ENCODE measurements around the gene KCNJ12. TPM values are rescaled to one million over a fixed set of nuclear protein-coding genes. Genes with fewer than 3 reads are reported as not detected.
A peak's percentile ranks its signal among the peaks of the same experiment; 100 is the strongest.
"Not testable (repeated sequence)": the region's sequence is repeated elsewhere in the genome, so short reads cannot be mapped to it uniquely, and the experiment has no call there.

KCNJ12 gene
- total RNA-seq, 2 donors from 2014 or later = 0.05 TPM; not detected in 1

DNA sequence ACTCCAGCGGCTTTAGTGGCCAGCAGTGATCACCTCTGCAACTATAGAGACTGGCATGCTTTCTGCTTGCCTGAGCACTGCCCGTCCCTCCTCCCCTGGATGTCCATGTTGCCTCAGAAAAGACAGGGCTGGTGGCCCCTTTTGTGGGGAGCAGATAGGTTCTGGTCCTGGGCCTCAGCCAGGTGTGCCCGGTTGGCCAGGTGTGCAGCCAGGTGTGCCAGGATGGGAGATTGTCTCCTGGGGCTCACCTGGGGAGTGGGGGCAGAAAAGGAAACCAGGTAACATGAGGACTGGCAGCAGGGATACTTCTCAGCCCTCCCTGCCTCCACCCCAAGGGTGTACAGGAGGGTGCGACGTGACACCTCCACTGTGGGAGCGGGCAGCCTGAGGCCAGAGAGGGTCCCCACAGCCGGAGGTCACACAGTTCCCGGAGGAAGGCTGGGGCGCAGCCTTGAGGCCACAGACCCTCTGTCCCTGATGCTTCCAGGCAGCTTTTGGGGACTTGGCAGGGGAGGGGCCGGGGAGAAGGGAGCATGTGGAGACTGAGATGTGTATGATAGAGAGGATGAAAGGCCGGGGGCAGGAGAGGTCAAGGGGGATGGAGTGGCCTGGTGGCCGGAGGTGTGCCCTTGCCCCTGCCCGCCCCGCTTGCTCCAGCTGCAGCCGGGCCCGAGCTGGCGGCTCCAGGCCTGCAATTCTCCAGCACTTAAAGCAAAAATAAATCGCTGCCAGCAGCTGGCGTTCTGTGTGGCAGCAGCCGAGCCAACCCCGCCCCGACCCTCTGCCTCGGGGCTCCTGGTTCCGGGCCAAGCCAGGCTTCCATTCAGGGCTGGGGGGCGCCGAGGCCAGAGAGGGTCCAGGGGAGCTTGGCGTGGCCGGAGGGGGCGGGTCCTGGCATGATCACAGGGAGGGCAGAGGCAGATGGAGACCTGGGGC lies 6.7 kb downstream of the KCNJ12 start:
- ATAC-seq (replicated peaks) = no peak
- no peaks in the 10 kb centered on the region for H3K9me3 Mint-ChIP-seq
- no peak overlapping the region for H3K4me3 Mint-ChIP-seq
- no peaks in the 10 kb centered on the region for H3K36me3 Mint-ChIP-seq (ENCODE audit: low read depth)
- H3K27me3 Mint-ChIP-seq = no peaks in the 10 kb centered on the region
- no peak overlapping the region for H3K27ac Mint-ChIP-seq
- H3K4me1 Mint-ChIP-seq = no peaks in the 10 kb centered on the region

DNA sequence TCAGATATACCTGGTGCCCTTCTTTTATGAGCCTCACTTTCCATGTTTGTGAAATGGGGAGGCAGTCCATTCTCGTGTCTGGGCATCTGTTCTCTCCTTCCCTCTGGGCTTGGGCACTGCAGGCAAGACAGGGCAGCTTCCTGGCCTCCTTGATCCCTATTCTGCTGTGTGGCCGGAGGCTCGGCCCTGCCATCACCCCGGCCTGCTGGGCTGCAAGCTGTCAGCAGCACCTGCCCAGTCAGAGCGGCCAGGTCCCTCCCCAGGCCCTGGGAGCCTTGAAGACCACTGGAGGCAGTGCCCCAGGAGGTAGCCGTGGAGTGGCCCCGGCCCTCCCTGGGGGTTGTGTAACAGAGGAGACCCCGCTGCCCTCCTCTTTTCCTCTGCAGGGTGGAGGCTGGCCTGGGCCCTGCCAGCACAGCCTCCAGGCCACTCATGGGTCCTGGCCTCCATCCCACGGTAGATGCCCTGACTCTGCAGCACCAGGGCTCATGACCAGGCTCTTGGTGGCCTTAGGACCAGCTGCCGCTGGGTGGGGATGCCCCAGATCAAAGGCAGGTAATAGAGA lies 9.2 kb downstream of the KCNJ12 start:
- Mint-ChIP-seq H3K4me1 (no peaks in the 10 kb centered on the region), H3K27me3 (no peaks in the 10 kb centered on the region), H3K27ac (no peak overlapping the region), H3K4me3 (no peak overlapping the region), H3K9me3 (no peaks in the 10 kb centered on the region), H3K36me3 (ENCODE audit: low read depth) (no peaks in the 10 kb centered on the region)
- ATAC-seq (replicated peaks) = no peak

DNA sequence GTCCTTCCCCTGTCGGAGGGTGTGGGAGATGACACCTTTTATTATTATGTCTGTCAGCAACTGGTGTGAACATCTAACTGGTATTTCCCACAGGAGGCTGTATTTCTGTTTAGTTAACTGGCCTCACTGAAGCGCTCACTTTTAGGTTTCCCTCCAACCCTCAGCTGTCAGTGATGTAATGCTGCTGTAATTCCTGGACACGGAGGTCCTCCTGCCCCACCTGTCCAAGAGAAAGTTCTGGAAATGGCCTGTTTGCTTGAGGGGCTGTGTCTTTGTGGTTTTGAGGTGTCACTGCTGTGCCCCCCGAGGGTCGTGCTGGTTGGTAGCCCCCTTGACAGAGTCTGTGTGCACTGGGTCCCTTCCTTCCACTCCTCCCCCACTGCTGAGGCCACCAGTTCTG lies 11.5 kb downstream of the KCNJ12 start:
- Mint-ChIP-seq H3K27ac (no peak overlapping the region), H3K27me3 (peaks cover 8% of the 10 kb centered on the region), H3K36me3 (ENCODE audit: low read depth) (no peaks in the 10 kb centered on the region), H3K4me3 (no peak overlapping the region), H3K4me1 (no peaks in the 10 kb centered on the region), H3K9me3 (no peaks in the 10 kb centered on the region)
- ATAC-seq (replicated peaks) = no peak

DNA sequence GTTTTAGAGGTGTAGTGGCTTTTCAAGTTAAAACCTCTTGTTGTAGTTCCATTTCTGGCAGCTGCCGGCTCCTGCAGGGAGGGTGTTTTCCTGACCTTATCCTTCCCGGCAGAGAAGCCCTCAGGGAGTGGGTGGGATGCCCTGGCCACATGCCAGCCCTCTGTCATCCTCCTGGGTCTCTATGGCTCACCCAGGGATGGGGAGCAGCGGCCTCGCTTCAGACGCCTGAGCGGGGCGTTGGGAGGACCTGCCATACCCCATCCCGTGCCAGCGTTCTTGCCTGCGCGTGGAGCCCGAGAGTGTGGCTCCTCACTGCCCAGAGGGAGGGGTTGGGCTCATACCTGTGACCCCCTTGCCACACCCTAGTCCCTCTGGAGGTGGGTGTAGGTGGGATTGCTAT lies 11.9 kb downstream of the KCNJ12 start:
- H3K9me3 Mint-ChIP-seq = no peaks in the 10 kb centered on the region
- no peaks in the 10 kb centered on the region for H3K36me3 Mint-ChIP-seq (ENCODE audit: low read depth)
- ATAC-seq (replicated peaks) = no peak
- H3K27ac Mint-ChIP-seq = no peak overlapping the region
- H3K4me1 Mint-ChIP-seq = no peaks in the 10 kb centered on the region
- no peak overlapping the region for H3K4me3 Mint-ChIP-seq
- peaks cover 8% of the 10 kb centered on the region for H3K27me3 Mint-ChIP-seq

DNA sequence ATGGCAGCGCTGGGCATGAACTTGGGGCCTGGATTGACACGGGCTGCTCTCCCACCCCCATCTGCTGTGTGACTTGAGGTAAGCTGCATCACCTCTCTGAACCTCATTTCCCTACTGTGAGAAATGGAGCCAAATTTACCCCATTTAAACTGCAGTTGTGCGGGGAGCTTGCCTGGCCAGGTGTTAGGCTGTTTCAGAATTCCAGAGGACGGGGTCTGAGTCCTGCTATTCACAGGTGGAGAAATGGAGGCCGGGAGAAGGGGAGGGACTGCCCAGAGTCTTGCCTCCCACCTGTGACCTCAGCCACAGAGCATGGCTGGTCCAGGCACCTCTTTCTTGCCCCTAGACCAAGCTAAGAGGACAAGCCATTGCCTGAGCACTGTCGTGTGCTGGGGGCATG lies 12.8 kb downstream of the KCNJ12 start:
- peaks cover 8% of the 10 kb centered on the region for H3K27me3 Mint-ChIP-seq
- no peaks in the 10 kb centered on the region for H3K9me3 Mint-ChIP-seq
- no peak for ATAC-seq (replicated peaks)
- no peak overlapping the region for H3K4me3 Mint-ChIP-seq
- H3K4me1 Mint-ChIP-seq = no peaks in the 10 kb centered on the region
- H3K27ac Mint-ChIP-seq = no peak overlapping the region
- no peaks in the 10 kb centered on the region for H3K36me3 Mint-ChIP-seq (ENCODE audit: low read depth)

DNA sequence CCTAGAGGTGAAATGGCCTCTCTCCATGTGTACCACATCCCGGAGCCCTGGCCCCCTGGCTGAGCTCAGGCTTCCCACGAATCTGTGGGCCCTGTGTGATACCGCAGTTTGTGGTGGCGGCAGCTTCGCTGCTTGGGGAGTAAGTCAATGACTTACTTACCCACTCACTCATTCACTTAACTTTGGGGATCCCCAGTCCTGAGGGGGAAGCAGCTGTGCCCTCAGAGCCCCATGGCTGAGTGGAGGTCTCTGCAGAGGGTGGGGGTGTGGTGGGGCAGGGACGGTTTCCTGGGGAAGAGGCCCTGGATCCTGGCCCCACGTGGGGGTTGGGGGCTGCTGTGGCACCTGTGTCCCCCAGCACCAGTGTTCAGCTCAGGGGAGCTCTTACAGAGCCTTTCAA lies 13.2 kb downstream of the KCNJ12 start:
- H3K36me3 Mint-ChIP-seq (ENCODE audit: low read depth) = no peaks in the 10 kb centered on the region
- H3K27ac Mint-ChIP-seq = no peak overlapping the region
- H3K4me3 Mint-ChIP-seq = no peak overlapping the region
- no peaks in the 10 kb centered on the region for H3K4me1 Mint-ChIP-seq
- peaks cover 8% of the 10 kb centered on the region for H3K27me3 Mint-ChIP-seq
- no peaks in the 10 kb centered on the region for H3K9me3 Mint-ChIP-seq
- no peak for ATAC-seq (replicated peaks)

DNA sequence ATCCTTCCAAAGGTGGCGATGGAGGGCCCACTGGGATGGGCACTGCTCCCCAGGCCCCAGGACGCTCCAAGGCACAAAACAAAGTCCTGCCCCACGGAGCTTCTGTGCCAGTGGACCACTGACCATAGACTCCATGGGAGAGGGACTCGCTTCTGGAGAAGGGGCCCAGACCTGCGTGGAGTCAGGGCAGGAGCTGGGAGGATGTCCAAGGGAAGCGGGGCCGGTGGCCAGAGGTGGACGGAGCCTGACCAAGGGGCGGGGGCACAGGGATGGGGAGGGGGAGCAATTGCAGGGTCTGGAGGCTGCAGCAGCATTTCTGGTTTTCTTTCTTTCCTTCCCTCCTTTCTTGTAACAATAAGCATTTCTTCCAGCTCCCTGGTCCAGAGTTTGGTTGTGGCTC lies 14.1 kb downstream of the KCNJ12 start:
- no peak for ATAC-seq (replicated peaks)
- H3K27ac Mint-ChIP-seq = no peak overlapping the region
- H3K4me1 Mint-ChIP-seq = no peaks in the 10 kb centered on the region
- no peaks in the 10 kb centered on the region for H3K9me3 Mint-ChIP-seq
- H3K4me3 Mint-ChIP-seq = no peak overlapping the region
- peaks cover 8% of the 10 kb centered on the region for H3K27me3 Mint-ChIP-seq
- no peaks in the 10 kb centered on the region for H3K36me3 Mint-ChIP-seq (ENCODE audit: low read depth)

DNA sequence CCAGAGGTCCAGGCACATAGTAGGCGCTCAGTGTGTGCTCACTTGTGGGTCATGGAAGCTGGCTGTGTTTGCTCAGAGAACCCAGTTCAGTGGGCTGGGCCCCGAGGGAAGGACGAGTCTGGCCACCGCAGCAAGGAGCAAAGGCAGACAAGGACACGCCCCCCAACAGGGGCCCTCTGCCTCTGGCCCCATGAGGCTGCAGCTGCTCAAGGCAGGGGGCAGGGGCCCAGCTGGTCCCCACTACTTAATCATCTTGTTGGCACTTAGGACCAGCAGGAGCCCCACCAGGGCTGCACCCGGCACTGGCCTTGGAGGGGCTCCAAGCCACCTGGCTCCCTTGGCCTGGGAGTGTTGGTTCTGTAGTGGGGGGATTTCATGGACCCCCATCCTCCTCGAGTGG lies 16.1 kb downstream of the KCNJ12 start:
- H3K36me3 Mint-ChIP-seq (ENCODE audit: low read depth) = no peaks in the 10 kb centered on the region

DNA sequence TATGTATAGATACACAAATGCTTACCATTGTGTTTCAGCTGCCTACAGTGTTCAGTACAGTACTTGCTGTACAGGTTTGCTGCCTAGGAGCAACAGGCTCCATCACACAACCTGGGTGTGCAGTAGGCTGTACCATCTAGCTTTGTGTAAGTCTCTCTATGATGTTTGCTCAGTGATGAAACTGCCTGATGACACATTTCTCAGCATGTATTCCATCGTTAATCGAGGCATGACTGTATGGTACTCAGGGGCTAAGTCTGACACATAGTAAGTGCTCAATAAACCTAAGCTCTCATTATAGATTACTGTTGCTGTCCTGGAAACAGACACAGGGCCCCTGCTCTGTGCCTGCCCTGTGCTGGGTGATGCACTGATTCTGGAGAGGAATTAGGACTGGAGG lies 18.1 kb downstream of the KCNJ12 start:
- Mint-ChIP-seq H3K36me3 (ENCODE audit: low read depth) (no peaks in the 10 kb centered on the region), H3K4me1 (no peaks in the 10 kb centered on the region), H3K4me3 (no peak overlapping the region), H3K27me3 (peaks cover 8% of the 10 kb centered on the region), H3K27ac (no peak overlapping the region), H3K9me3 (no peaks in the 10 kb centered on the region)
- ATAC-seq (replicated peaks) = no peak

More for the DNA sequence above, 16.1 kb downstream of the KCNJ12 start:
- H3K9me3 Mint-ChIP-seq = no peaks in the 10 kb centered on the region
- H3K4me3 Mint-ChIP-seq = no peak overlapping the region
- H3K27ac Mint-ChIP-seq = no peak overlapping the region
- ATAC-seq (replicated peaks) = no peak
- peaks cover 8% of the 10 kb centered on the region for H3K27me3 Mint-ChIP-seq
- no peaks in the 10 kb centered on the region for H3K4me1 Mint-ChIP-seq

DNA sequence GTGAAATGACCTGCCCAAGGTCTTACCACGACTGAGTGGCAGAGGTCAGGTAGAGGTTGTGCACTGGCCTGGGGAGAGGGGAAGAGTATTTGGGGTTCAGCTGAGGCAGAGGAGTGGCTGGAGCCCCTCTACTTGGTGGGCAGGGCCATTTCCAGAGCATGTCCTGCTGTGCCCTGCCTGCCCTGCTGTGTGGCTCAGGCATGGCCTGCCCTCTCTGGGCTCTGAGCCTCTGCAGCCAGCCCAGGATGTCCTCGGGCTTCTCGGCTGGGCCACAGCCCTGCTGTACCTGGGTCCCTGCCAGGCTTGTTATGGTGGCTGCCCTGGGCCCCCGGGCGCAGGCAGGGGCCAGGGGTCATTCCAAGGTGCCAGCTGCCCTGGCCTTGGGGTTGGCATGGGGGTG lies 19.6 kb downstream of the KCNJ12 start:
- H3K36me3 Mint-ChIP-seq (ENCODE audit: low read depth) = no peaks in the 10 kb centered on the region
- no peak overlapping the region for H3K4me3 Mint-ChIP-seq
- no peaks in the 10 kb centered on the region for H3K9me3 Mint-ChIP-seq
- no peaks in the 10 kb centered on the region for H3K4me1 Mint-ChIP-seq
- ATAC-seq (replicated peaks) = no peak
- peak overlapping the region; percentile 8 for H3K27ac Mint-ChIP-seq
- H3K27me3 Mint-ChIP-seq = peaks cover 8% of the 10 kb centered on the region

DNA sequence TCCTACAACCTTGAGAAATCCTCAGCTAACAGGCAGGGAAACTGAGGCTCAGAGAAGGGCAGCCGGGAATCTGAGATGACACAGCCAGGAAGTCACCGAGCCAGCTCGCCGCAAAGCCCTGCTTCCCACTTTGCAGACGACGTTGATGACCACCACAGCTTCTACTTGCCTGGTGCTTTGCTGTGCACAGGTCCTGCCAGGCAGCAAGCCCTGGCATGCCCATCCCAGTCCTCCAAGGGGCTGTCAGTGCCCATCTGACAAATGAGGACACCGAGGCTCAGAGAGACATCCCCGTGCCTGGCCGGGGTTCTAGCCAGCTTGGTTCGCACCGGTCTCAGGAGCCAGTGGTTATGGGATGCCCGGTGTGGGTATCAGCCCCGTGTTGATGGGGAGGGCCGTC lies 20.1 kb downstream of the KCNJ12 start:
- Mint-ChIP-seq H3K4me1 (no peaks in the 10 kb centered on the region), H3K4me3 (no peak overlapping the region), H3K9me3 (no peaks in the 10 kb centered on the region), H3K27ac (no peak overlapping the region), H3K27me3 (peaks cover 8% of the 10 kb centered on the region), H3K36me3 (ENCODE audit: low read depth) (no peaks in the 10 kb centered on the region)
- ATAC-seq (replicated peaks) = no peak

DNA sequence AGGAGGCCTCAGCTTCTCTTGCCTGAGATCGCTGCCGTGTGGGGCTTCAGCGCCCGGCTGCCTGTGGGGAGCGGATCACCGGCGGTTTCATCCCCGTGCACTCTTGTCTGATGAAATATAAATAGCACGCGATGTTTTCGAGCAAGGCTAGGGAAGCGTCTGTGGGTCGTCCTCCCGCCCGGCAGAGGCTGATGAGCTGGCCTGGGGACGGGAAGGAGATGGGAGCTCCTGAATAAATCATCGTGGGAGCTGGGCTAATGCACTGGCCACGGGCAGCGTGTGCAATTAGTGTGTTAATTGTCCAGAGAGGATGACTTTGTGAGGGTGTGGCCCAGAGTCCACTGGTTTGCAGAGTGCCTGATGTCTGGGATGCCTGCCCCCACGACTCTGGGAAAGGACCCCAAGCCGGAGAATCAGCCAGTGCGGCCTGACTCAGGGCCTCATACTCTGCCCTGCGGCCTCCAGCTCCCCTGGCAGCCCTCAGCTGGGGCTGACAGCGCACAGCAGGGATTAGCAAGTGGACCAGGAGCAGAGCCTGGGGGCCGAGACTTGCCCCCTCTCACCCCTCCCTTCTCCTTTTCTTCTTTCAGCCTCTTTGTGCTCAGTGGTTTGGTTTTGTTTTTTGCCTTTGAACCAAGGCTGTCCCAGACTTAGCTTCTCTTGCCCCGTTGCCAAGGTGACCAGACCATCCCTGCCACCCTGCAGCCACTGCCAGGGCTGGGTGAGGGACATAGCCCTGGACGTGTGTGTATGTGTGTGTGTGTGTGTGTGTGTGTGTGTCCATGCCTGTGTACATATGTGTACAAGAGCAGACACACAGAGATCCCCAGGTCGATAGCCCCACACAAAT lies 21.4 kb downstream of the KCNJ12 start:
- no peak for ATAC-seq (replicated peaks)
- Mint-ChIP-seq H3K4me1 (no peaks in the 10 kb centered on the region), H3K4me3 (no peak overlapping the region), H3K9me3 (no peaks in the 10 kb centered on the region), H3K27ac (no peak overlapping the region), H3K27me3 (no peaks in the 10 kb centered on the region), H3K36me3 (ENCODE audit: low read depth) (no peaks in the 10 kb centered on the region)

DNA sequence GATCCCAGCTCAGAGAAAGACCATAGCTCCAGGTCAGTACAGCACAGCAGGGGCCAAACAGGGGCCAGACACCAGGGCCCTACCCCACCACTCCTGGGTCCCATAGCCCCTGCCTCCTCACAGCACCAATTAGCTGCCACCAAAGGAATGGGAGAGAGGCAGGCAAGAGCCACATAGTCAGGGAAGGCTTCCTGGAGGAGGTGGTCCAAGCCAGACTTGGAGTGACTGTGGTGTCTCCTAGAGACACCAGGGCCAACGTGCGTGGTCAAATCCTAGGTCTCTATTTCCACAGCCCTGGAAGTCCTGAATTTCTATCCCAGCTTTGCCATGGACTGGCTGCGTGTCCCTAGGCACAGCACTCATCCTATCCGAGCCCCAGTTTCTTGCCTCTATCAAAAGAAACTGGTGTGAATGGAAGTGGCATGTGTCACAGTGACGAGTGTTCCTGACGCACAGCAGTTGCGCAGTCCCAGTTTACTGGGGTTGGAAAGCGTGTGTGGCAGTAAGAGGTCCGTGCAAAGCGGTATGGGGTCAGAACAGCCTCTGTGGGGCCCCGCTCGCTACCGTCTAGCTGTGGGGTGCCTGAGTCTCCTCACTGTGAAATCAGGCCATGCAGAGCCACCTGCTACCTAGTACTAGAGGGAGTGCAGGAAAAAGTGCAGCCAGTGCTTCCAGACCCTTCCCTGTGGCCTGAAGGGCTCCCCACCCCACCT lies 23.5 kb downstream of the KCNJ12 start:
- H3K36me3 Mint-ChIP-seq (ENCODE audit: low read depth) = no peaks in the 10 kb centered on the region
- no peaks in the 10 kb centered on the region for H3K27me3 Mint-ChIP-seq
- H3K9me3 Mint-ChIP-seq = no peaks in the 10 kb centered on the region
- ATAC-seq (replicated peaks) = no peak
- no peaks in the 10 kb centered on the region for H3K4me1 Mint-ChIP-seq
- H3K27ac Mint-ChIP-seq = no peak overlapping the region
- H3K4me3 Mint-ChIP-seq = no peak overlapping the region

DNA sequence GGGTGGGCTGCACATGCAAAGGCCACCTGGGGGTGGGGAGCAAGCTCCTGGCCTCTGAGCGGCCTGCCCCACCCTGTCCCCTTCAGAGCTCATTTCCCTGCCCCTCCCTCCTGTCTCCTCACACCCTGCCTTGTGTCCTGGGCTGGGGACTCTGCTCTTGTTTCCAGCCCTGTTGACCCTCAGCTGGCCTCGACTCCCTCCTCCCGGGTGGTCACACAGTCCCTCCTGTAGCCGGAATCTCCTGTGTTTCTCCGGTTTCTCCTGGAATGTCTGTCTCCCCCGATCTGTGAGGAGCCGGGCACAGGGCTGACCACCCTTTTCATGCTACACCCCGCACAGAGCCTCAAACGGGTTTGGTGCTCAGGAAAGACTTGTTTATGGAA lies 24.0 kb downstream of the KCNJ12 start:
- not testable (repeated sequence) for H3K27me3 Mint-ChIP-seq; H3K4me1 Mint-ChIP-seq; H3K4me3 Mint-ChIP-seq; H3K36me3 Mint-ChIP-seq (ENCODE audit: low read depth); ATAC-seq (replicated peaks); H3K9me3 Mint-ChIP-seq; H3K27ac Mint-ChIP-seq

Measured in activated T-helper 17 cell treated with anti-CD3 and anti-CD28 coated beads, Interleukin-2, amount 50 U/mL, for 72 hours (primary cell).